A549 treated with RU486 at 1 μM for 4 hours (cell line): ENCODE data around the gene TBCE. TPM values are rescaled to one million over a fixed set of nuclear protein-coding genes. Genes with fewer than 3 reads are reported as not detected.

Source experiments
- total RNA-seq: library from RNA; stranded (reverse); fragments of 200-300 nt; extraction: Qiagen RNA extraction; gene quantifications from 5 replicates; pipeline ENCODE4 v1.2.3, GENCODE V29; 2022; ENCODE audit warnings: low read depth

TBCE gene, protein sequence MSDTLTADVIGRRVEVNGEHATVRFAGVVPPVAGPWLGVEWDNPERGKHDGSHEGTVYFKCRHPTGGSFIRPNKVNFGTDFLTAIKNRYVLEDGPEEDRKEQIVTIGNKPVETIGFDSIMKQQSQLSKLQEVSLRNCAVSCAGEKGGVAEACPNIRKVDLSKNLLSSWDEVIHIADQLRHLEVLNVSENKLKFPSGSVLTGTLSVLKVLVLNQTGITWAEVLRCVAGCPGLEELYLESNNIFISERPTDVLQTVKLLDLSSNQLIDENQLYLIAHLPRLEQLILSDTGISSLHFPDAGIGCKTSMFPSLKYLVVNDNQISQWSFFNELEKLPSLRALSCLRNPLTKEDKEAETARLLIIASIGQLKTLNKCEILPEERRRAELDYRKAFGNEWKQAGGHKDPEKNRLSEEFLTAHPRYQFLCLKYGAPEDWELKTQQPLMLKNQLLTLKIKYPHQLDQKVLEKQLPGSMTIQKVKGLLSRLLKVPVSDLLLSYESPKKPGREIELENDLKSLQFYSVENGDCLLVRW
- 38.5 to 52.3 TPM (median 41.9 TPM) in 5 replicates for total RNA-seq

DNA sequence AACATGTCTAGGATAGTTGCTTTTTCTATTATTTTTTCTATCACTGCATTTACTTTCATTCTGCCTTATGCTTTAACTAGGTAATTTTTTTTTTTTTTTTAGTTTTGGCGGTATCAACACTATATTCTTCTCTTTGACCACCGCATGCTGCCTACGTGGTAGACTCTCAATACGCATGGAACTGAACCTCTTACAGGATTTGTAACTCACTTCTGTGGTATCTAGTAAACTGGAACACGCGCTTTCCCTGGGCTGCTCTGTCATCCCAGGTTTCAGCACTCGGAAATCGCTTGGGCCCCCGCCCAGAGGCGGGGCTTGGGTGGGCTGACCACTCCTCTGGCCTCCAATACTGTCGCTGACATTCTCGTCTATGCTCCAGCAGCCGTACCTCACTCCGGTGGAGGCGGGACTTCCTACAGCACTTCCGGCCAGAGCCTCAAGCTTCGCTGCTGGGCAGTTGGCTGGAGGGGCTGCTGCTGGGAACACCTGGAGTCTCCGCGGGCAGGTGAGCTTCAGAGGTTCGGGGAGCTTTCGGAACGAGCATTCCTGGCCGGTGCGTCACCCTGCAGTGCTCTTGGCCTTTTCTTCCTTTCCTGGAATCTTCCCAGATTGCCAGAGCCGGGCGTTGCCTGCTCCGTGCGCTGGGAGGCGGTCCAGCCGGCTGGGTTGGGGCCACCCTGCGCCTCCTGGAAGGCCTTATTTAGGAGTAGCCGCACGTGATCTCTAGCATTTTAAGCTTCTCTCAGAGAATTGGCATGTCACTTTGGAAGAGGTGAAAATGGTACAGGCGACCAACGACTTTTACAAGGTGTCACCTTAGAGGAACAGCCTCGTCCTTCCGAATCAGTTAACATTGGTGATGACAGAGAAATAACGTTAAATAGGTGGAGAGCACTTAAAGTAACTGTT is at the start of gene TBCE:
TBCE (plus strand) TSS at position 428 of the 909 bp plus-strand sequence. CDS start 12,623 bp downstream, outside the sequence.

DNA sequence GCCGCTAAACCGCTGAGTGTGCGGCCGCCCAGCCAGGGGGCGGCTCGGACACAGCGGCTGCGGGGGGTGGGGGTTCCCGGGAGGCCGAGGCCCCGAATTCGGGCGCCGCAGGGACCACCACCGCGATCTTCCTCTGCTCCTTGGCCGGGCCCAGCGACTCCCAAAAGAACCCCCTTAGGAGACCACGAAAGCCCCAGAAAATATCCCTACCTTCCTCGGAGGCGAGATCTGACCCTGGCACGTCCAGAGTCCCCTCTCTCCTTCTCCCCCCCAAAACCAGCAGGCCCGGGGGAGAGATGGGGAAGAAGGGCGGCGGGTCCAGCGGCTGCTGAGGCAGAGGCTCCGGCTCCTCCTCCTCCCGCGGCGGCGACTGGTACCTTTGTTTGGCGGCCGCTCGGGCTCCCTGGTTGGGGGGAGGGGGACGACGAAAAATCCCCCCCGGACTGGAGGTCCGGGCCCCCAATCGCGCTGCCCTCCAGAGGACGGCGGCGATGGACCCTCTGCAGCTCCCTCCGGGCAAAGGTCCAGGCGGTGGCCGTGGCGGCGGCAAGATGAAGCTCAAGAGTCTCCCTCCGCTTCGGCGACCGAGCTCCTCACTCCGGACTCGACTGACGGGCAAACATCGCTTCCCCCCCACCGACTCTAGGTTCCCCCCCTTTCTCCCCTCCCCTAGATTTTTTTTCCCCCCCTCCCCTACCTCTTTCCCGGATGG is 39.5 kb upstream of the TBCE start, which contains the start of gene ARID4B:
ARID4B (minus strand) TSS at position 621 of the 712 bp plus-strand sequence. CDS start 1,260 bp downstream, outside the sequence.

DNA sequence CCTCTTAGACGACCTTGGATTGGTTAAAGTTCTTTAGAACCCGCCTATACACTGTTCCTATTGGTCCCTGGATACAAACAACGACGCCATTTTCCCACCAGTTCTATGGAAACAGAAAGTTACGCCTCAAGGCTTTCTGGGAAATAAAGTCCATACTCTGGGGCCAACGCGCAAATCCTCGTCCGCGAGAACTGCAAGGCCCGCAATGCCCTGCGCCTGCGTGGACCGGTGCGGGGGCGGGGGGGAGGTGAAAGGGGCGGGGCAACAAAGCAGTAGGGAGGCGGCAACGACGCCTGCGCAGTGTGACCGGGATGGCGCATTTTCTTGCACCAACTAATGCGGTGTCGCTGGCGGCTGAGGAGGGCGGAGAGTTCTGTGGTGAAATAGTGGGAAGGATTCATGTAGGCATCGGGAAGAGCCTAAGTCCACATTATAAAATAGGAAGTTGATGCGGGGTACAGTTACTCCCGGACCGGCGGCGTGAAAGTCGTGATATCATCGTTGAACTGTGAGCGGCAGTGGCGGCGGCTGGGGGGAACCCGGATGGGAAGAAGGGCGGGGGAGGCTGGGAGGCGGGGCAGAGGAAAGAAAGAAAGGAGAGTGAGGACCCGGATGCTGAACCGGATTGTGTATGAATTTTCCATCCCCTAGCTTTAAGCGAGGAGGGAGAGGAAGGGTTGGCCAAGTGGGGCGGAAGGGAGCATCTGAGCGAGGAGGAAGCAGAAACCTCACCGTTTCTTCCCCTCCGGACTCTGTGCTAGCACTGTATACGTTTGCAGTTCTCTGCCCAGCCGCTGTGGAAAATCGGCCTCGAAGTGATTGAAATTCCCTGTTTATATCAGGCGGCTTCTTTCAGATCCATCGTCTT is 38.7 kb upstream of the TBCE start, which contains the start of gene GGPS1:
GGPS1 (plus strand) TSS at position 300 of the 868 bp plus-strand sequence. CDS start 6,695 bp downstream, outside the sequence.

Other genes starting within 250 kb of the TBCE start
- gene TOMM20, start 238.6 kb upstream of the TBCE start, total RNA-seq, result 113 to 135 TPM (median 123 TPM) in 5 replicates
- gene RBM34, start 206.2 kb upstream of the TBCE start, total RNA-seq, result 42.6 to 74.9 TPM (median 72.5 TPM) in 5 replicates
- gene ARID4B, start 39.2 kb upstream of the TBCE start, total RNA-seq, result 11.1 to 21.4 TPM (median 17.1 TPM) in 5 replicates
- gene GGPS1, start 38.9 kb upstream of the TBCE start, total RNA-seq, result 12.5 to 24.4 TPM (median 18.8 TPM) in 5 replicates
- 11.9 to 22.4 TPM (median 18.8 TPM) in 5 replicates for gene B3GALNT2, start 137.0 kb downstream of the TBCE start, total RNA-seq